Testis (tissue), 3 donors: ENCODE results near the gene C5orf46. TPM values are rescaled to one million over a fixed set of nuclear protein-coding genes. Genes with fewer than 3 reads are reported as not detected.
"Not testable (repeated sequence)": the region's sequence is repeated elsewhere in the genome, so short reads cannot be mapped to it uniquely, and the experiment has no call there.

Experiments
- DNase-seq: peaks from one replicate; pipeline ENCODE4 v3.0.0-alpha.2; 2019
- H3K27ac ChIP-seq, 2 donors: fragments of 200-600 bp; sonication (generic); one replicate each; pipeline ENCODE4 v1.5.1; 2019
- H3K27me3 ChIP-seq: fragments of 200-600 bp; sonication (generic); one replicate; pipeline ENCODE4 v1.5.1; 2019
- H3K36me3 ChIP-seq: fragments of 200-600 bp; sonication (generic); one replicate; pipeline ENCODE4 v1.5.1; 2017; ENCODE audit warnings: low read depth; ENCODE audit errors: missing control alignments
- H3K4me1 ChIP-seq: fragments of 200-600 bp; sonication (generic); one replicate; pipeline ENCODE4 v1.5.1; 2019
- H3K4me3 ChIP-seq, 2 donors: fragments of 200-600 bp; sonication (generic); one replicate each; pipeline ENCODE4 v1.5.1; 2017 to 2019
- H3K9me3 ChIP-seq: fragments of 200-600 bp; sonication (generic); one replicate; pipeline ENCODE4 v1.5.1; 2017
- POLR2A ChIP-seq: fragments of 450-650 bp; IDR thresholded peaks from one replicate; pipeline ENCODE4 v1.6.1; 2017; ENCODE audit warnings: antibody characterized with exemption, mild to moderate bottlenecking, moderate library complexity
- WGBS, 2 donors: methylation state at CpG; one replicate each; pipeline ENCODE4 v1.1.5; 2018; 5-methylcytosine and 5-hydroxymethylcytosine counted together
- intact Hi-C: fragments of 100-400 bp; cut with DNase I; formaldehyde crosslinking; loops from one replicate; pipeline ENCODE4 v1.15.1; 2023; ENCODE audit warnings: low total_unique reads
- polyA plus RNA-seq: library from polyadenylated mRNA; stranded (reverse); fragments of 350-450 nt; fragmentation: Illumina TruSeq; extraction: RNeasy Lipid Tissue Mini Kit (QIAGEN cat#74804); gene quantifications from one replicate; pipeline ENCODE4 v1.2.3, GENCODE V29; 2014; ENCODE audit warnings: low read depth, low replicate concordance; ENCODE audit not compliant: insufficient read depth
- total RNA-seq, 2 donors: library from RNA; depleted of rRNA; stranded (reverse); fragments of >200 nt; gene quantifications; one replicate each; pipeline ENCODE4 v1.2.3, GENCODE V29; 2016
- TF ChIP-seq, protein P1 (sequence below), 3 experiments: fragments of 450-650 bp in 2 of 3; fragments of 200-600 bp in 1 of 3; sonication (generic) in 1 of 3; IDR thresholded peaks; one replicate each; pipeline ENCODE4 v1.5.1; 2016 to 2019; ENCODE audit warnings: antibody characterized with exemption in 3 of 3, mild to moderate bottlenecking in 2 of 3, moderate library complexity in 1 of 3

The C5orf46 gene
- total and polyA plus RNA-seq, 3 donors from 2014 or later = 5.1 to 25.8 (median 6.1) TPM

DNA sequence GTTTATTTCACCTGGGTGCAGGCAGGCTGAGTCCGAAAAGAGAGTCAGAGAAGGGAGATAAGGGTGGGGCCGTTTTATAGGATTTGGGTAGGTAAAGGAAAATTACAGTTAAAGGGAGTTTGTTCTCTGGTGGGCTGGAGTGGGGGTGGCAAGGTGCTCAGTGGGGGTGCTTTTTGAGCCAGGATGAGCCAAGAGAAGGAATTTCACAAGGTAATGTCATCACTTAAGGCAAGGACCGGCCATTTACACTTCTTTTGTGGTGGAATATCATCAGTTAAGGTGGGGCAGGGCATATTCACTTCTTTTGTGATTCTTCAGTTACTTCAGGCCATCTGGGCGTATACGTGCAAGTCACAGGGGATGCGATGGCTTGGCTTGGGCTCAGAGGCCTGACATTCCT, 36.4 kb downstream of the C5orf46 start:
- H3K36me3 ChIP-seq, H3K4me3 ChIP-seq, intact Hi-C loops, H3K27me3 ChIP-seq, H3K4me1 ChIP-seq, DNase-seq, H3K27ac ChIP-seq, H3K9me3 ChIP-seq: not testable (repeated sequence)
- WGBS, 2 donors = 64 to 69% methylated on average over 6 of the region's 6 CpGs

DNA sequence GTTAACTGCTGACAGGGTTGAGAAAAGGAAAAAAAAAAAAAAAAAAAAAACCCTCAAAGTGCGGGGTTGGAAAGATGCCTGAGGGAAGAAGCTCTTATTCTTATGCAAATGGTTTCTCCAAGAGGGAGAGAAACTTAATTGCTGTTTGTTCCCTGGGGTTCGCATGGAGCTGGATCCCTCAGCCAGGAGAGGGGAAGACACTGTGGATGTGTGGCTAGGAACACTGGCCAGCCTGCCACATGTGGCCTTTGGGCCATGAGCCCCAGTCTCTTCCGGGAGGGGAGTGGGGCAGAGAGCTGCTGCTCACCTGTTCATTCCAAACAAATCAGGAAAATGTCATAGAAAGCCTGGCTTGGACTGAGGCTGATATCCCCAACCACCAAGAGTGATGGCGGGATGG, 37.2 kb downstream of the C5orf46 start:
- H3K27me3 ChIP-seq = no peaks in the 10 kb centered on the region
- no peaks in the 10 kb centered on the region for H3K4me1 ChIP-seq
- intact Hi-C loops = no loop called here
- DNase-seq = no peak
- 40 to 52% methylated on average over 4 of the region's 4 CpGs for WGBS, 2 donors
- H3K4me3 ChIP-seq = no peak overlapping the region
- H3K9me3 ChIP-seq = no peaks in the 10 kb centered on the region
- H3K36me3 ChIP-seq = no peaks in the 10 kb centered on the region
- TF ChIP-seq, protein P1, sequence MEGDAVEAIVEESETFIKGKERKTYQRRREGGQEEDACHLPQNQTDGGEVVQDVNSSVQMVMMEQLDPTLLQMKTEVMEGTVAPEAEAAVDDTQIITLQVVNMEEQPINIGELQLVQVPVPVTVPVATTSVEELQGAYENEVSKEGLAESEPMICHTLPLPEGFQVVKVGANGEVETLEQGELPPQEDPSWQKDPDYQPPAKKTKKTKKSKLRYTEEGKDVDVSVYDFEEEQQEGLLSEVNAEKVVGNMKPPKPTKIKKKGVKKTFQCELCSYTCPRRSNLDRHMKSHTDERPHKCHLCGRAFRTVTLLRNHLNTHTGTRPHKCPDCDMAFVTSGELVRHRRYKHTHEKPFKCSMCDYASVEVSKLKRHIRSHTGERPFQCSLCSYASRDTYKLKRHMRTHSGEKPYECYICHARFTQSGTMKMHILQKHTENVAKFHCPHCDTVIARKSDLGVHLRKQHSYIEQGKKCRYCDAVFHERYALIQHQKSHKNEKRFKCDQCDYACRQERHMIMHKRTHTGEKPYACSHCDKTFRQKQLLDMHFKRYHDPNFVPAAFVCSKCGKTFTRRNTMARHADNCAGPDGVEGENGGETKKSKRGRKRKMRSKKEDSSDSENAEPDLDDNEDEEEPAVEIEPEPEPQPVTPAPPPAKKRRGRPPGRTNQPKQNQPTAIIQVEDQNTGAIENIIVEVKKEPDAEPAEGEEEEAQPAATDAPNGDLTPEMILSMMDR (IDR thresholded peaks at IDR 0.05) = no peak
- no peak for TF ChIP-seq POLR2A
- H3K27ac ChIP-seq = no peak overlapping the region

DNA sequence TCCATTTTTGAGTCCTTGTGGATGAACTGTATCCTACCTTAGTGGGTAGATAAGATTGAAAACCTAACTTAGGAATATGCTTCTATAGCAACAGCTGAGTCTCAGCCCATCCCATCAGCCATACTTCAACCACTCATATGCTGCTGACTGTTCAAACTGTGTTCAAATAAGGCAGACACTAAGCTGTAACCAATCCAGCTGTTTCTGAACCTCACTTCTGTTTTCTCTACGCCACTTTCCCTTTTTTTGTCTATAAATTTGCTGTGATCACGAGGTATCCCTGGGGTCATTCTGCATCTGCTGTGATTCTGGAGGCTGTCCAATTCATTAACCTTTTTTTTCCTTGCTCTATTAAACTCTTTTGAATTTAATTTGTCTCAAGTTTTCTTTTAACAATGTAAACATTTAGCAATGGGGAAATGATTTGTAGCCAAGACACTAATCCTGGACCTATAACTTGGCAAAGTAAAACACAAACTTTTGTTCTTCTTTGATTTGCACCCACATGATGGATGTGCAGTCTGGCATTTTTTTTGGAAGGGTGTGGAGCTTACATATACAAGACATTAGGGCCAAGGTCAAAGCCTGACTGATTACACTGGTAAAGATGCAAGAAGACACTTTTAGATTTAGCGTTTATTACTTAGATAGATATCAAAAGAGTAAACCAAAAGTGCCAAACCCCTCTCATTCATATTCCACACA, 42.7 kb downstream of the C5orf46 start:
- Histone ChIP-seq H3K4me3 (no peak overlapping the region), H3K4me1 (no peaks in the 10 kb centered on the region), H3K27ac (no peak overlapping the region), H3K27me3 (no peaks in the 10 kb centered on the region), H3K36me3 (no peaks in the 10 kb centered on the region), H3K9me3 (no peaks in the 10 kb centered on the region)
- 61 to 62% methylated on average over 3 of the region's 3 CpGs for WGBS, 2 donors
- intact Hi-C loops = no loop called here
- no peak for TF ChIP-seq POLR2A
- TF ChIP-seq, protein P1 (IDR thresholded peaks at IDR 0.05) = no peak
- DNase-seq = no peak

DNA sequence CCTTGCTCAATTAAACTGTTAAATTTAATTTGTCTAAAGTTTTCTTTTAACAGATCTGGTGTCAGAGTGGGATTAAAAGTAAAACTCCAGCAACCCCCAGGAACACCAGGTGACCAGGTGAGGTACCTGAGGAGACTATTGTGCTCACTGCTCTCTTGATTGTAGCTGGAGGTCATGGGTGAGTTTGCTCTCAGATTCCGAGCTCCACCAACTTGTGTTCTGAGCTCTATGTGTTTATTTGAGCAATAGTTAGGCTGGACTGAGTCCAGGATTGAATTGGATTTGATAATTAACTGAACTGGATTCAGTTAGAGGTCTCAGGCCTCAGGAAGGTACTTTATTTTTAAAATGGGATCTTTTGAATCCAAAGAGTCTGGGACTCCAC, 45.7 kb downstream of the C5orf46 start:
- Histone ChIP-seq H3K36me3 (no peaks in the 10 kb centered on the region), H3K27me3 (no peaks in the 10 kb centered on the region), H3K9me3 (no peaks in the 10 kb centered on the region), H3K4me3 (no peak overlapping the region), H3K4me1 (no peaks in the 10 kb centered on the region), H3K27ac (no peak overlapping the region)
- TF ChIP-seq POLR2A = no peak
- TF ChIP-seq, protein P1 (IDR thresholded peaks at IDR 0.05) = no peak
- intact Hi-C loops = no loop called here
- 69 to 94% methylated on average over 1 of the region's 1 CpG for WGBS, 2 donors
- DNase-seq = no peak

DNA sequence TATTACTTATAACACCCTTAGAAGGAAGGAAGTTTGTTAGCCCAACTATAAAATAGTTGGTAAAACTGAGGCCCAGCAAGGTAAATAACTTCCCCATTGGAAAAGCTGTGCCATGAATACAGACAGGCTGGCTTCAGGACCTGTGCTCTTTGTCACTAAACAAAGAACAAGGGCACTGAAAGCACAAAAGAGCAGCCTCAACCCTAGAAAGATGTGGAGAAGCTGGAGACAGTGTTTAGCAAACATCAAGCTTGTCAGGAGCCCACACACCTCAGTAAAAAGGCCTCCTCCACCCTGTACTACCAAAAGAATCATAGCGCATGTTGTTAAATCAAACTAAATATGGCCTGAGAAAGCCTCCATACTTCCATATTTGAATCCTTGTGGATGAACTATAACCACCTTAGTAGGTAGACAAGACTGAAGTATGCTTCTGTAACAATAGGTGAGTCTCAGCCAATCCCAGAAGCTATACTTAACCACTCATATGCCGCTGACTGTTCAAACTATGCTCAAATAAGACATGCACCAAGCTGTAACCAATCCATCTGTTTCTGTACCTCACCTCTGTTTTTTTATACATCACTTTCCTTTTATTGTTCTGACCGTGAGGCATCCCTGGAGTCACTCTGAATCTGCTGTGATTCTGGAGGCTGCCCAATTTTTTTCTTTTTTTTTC, 46.2 kb downstream of the C5orf46 start:
- Histone ChIP-seq H3K36me3 (no peaks in the 10 kb centered on the region), H3K9me3 (no peaks in the 10 kb centered on the region), H3K27me3 (no peaks in the 10 kb centered on the region), H3K27ac (no peak overlapping the region), H3K4me1 (no peaks in the 10 kb centered on the region), H3K4me3 (no peak overlapping the region)
- WGBS, 2 donors = 85 to 86% methylated on average over 3 of the region's 3 CpGs
- intact Hi-C loops = no loop called here
- TF ChIP-seq, protein P1 (IDR thresholded peaks at IDR 0.05) = no peak
- no peak for TF ChIP-seq POLR2A
- DNase-seq = no peak
